ENCODE results near the gene DNHD1. TPM values are rescaled to one million over a fixed set of nuclear protein-coding genes. Genes with fewer than 3 reads are reported as not detected.

DNHD1 gene
- total and polyA plus RNA-seq, 9 of the 15 experiments (the other 6 are each of a cell fraction or from before 2014, with no cell fraction given): 0.82 to 9.7 (median 3.8) TPM

DNA sequence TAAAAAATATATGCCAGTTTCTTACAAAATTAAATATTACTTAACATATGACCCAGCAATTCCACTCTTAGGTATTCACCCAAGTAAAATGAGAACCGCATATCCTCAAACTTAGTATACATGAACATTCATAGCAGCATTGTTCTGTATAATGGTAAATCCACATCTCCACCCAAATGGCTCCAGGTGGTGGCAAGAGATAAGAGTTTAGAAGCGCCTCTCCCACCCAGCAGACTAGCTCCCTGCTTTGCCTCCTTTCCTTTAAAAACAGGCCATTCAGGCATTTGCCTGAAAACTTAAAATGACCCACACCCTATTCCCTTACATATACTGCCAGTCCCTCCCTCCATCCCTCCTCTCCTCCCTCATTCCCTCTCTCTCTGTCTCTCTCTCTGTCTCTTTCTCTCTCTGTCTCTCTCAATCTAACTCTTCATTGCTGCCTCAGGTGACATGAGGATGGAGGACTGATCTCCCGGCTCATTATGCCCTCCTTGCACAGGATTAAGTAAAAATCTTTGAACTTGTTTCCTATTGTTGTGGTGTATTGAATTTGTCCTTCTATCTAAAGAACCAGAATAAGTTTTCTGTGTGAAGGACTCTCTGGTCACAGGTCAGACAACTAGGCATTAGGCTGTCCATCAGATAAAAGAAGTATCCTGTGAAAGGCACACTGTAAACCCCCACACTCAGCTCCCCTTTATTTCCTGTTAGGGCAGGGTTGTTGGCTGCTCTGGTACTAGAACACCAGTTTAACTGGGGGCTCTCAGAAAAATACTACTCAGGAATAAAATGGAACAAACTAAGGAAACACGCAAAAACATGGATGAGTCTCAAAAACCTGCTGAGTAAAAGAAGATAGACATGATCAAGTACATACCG, 58.0 kb downstream of the DNHD1 start (continued):
- TF ChIP-seq, protein P1, sequence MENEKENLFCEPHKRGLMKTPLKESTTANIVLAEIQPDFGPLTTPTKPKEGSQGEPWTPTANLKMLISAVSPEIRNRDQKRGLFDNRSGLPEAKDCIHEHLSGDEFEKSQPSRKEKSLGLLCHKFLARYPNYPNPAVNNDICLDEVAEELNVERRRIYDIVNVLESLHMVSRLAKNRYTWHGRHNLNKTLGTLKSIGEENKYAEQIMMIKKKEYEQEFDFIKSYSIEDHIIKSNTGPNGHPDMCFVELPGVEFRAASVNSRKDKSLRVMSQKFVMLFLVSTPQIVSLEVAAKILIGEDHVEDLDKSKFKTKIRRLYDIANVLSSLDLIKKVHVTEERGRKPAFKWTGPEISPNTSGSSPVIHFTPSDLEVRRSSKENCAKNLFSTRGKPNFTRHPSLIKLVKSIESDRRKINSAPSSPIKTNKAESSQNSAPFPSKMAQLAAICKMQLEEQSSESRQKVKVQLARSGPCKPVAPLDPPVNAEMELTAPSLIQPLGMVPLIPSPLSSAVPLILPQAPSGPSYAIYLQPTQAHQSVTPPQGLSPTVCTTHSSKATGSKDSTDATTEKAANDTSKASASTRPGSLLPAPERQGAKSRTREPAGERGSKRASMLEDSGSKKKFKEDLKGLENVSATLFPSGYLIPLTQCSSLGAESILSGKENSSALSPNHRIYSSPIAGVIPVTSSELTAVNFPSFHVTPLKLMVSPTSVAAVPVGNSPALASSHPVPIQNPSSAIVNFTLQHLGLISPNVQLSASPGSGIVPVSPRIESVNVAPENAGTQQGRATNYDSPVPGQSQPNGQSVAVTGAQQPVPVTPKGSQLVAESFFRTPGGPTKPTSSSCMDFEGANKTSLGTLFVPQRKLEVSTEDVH (IDR thresholded peaks at IDR 0.05; ENCODE audit: low read depth, partially characterized antibody): peak; percentile 46
- TF ChIP-seq, protein P2, sequence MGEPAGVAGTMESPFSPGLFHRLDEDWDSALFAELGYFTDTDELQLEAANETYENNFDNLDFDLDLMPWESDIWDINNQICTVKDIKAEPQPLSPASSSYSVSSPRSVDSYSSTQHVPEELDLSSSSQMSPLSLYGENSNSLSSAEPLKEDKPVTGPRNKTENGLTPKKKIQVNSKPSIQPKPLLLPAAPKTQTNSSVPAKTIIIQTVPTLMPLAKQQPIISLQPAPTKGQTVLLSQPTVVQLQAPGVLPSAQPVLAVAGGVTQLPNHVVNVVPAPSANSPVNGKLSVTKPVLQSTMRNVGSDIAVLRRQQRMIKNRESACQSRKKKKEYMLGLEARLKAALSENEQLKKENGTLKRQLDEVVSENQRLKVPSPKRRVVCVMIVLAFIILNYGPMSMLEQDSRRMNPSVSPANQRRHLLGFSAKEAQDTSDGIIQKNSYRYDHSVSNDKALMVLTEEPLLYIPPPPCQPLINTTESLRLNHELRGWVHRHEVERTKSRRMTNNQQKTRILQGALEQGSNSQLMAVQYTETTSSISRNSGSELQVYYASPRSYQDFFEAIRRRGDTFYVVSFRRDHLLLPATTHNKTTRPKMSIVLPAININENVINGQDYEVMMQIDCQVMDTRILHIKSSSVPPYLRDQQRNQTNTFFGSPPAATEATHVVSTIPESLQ (CRISPR knock-in tag; IDR thresholded peaks at IDR 0.05): no peak
- TF ChIP-seq SMARCA4 (IDR thresholded peaks at IDR 0.05) (peak; percentile 97), TAF7 (tag; IDR thresholded peaks at IDR 0.05) (no peak), ADNP (tag; IDR thresholded peaks at IDR 0.05) (peak; percentile 55; the same call in 1 of the 2 replicates), MYC (IDR thresholded peaks at IDR 0.05; ENCODE audit: low read depth, low read length) (peak; percentile 66; the same call in 1 of the 2 replicates), MYC (CRISPR knock-in tag; IDR thresholded peaks at IDR 0.05; ENCODE audit: borderline replicate concordance, low read depth) (no peak), PHB (CRISPR knock-in tag; IDR thresholded peaks at IDR 0.05) (no peak), NCOA1 (IDR thresholded peaks at IDR 0.05; ENCODE audit: low read depth) (peak; percentile 69; the same call in 1 of the 2 replicates)
- TF ChIP-seq, protein P3, sequence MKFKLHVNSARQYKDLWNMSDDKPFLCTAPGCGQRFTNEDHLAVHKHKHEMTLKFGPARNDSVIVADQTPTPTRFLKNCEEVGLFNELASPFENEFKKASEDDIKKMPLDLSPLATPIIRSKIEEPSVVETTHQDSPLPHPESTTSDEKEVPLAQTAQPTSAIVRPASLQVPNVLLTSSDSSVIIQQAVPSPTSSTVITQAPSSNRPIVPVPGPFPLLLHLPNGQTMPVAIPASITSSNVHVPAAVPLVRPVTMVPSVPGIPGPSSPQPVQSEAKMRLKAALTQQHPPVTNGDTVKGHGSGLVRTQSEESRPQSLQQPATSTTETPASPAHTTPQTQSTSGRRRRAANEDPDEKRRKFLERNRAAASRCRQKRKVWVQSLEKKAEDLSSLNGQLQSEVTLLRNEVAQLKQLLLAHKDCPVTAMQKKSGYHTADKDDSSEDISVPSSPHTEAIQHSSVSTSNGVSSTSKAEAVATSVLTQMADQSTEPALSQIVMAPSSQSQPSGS (CRISPR knock-in tag; IDR thresholded peaks at IDR 0.05): no peak
- TF ChIP-seq, protein P4, sequence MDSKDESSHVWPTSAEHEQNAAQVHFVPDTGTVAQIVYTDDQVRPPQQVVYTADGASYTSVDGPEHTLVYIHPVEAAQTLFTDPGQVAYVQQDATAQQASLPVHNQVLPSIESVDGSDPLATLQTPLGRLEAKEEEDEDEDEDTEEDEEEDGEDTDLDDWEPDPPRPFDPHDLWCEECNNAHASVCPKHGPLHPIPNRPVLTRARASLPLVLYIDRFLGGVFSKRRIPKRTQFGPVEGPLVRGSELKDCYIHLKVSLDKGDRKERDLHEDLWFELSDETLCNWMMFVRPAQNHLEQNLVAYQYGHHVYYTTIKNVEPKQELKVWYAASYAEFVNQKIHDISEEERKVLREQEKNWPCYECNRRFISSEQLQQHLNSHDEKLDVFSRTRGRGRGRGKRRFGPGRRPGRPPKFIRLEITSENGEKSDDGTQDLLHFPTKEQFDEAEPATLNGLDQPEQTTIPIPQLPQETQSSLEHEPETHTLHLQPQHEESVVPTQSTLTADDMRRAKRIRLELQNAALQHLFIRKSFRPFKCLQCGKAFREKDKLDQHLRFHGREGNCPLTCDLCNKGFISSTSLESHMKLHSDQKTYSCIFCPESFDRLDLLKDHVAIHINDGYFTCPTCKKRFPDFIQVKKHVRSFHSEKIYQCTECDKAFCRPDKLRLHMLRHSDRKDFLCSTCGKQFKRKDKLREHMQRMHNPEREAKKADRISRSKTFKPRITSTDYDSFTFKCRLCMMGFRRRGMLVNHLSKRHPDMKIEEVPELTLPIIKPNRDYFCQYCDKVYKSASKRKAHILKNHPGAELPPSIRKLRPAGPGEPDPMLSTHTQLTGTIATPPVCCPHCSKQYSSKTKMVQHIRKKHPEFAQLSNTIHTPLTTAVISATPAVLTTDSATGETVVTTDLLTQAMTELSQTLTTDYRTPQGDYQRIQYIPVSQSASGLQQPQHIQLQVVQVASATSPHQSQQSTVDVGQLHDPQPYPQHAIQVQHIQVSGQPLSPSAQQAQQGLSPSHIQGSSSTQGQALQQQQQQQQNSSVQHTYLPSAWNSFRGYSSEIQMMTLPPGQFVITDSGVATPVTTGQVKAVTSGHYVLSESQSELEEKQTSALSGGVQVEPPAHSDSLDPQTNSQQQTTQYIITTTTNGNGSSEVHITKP (IDR thresholded peaks at IDR 0.05; ENCODE audit: partially characterized antibody): peak; percentile 29
- TF ChIP-seq, protein P5, sequence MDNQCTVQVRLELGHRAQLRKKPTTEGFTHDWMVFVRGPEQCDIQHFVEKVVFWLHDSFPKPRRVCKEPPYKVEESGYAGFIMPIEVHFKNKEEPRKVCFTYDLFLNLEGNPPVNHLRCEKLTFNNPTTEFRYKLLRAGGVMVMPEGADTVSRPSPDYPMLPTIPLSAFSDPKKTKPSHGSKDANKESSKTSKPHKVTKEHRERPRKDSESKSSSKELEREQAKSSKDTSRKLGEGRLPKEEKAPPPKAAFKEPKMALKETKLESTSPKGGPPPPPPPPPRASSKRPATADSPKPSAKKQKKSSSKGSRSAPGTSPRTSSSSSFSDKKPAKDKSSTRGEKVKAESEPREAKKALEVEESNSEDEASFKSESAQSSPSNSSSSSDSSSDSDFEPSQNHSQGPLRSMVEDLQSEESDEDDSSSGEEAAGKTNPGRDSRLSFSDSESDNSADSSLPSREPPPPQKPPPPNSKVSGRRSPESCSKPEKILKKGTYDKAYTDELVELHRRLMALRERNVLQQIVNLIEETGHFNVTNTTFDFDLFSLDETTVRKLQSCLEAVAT (IDR thresholded peaks at IDR 0.05): peak; percentile 32 to 54; a peak in 1 of 4 replicates
